Peyer's patch (tissue), 4 donors: ENCODE data around the gene ITPR1.

Experiments used
- CTCF ChIP-seq, 6 experiments: fragments of 450-650 bp in 4 of 6; fragments of 200-600 bp in 2 of 6; sonication (generic) in 1 of 6; IDR thresholded peaks; one replicate each; pipeline ENCODE4 v1.5.1; 2017 to 2019; ENCODE audit warnings: antibody characterized with exemption in 6 of 6, mild to moderate bottlenecking in 3 of 6, moderate library complexity in 1 of 6
- POLR2A ChIP-seq, 2 donors: fragments of 450-650 bp; IDR thresholded peaks; one replicate each; pipeline ENCODE4 v1.5.1; 2017; ENCODE audit warnings: antibody characterized with exemption in 2 of 2, mild to moderate bottlenecking in 2 of 2, moderate library complexity in 2 of 2

GRCh38 chr3:4574426-4574965 is 81.3 kb downstream of the ITPR1 start:
- TF ChIP-seq CTCF (IDR thresholded peaks at IDR 0.05) (no peak), POLR2A (IDR thresholded peaks at IDR 0.05) (no peak)
